RPMI8226 (cell line): ENCODE results near the gene STYK1.
A peak's percentile ranks its signal among the peaks of the same experiment; 100 is the strongest.

Source experiments
- DNase-seq: peaks from one replicate; pipeline ENCODE4 v3.0.0-alpha.2; 2015

Gene STYK1

GRCh38 chr12:10673659-10674384 is at the start of gene STYK1:
Gene STYK1 (minus strand): TSS chr12:10674052. CDS start chr12:10634618, 39,434 bp downstream.
- peak; percentile 72 for DNase-seq

- DNase-seq = peak; percentile 88
Measured at GRCh38 chr12:10722905-10723746, 49.3 kb upstream of the STYK1 start, which contains the start of gene YBX3. Gene YBX3 (minus strand): TSS chr12:10723323. CDS start chr12:10723111, 212 bp downstream.

GRCh38 chr12:10722502-10722904 is 48.7 kb upstream of the STYK1 start:
- DNase-seq = peak; percentile 77

GRCh38 chr12:10721651-10722501 is 48.0 kb upstream of the STYK1 start:
- DNase-seq = peak; percentile 75

- no peak for DNase-seq
Measured at GRCh38 chr12:10720974-10721650, 47.3 kb upstream of the STYK1 start.

- DNase-seq = no peak
Measured at GRCh38 chr12:10719482-10719881, 45.6 kb upstream of the STYK1 start.

GRCh38 chr12:10718279-10718821 is 44.5 kb upstream of the STYK1 start:
- DNase-seq = no peak

GRCh38 chr12:10717410-10717809 is 43.6 kb upstream of the STYK1 start:
- DNase-seq = no peak

GRCh38 chr12:10716704-10717315 is 43.0 kb upstream of the STYK1 start:
- no peak for DNase-seq

- DNase-seq = no peak
Measured at GRCh38 chr12:10716277-10716676, 42.4 kb upstream of the STYK1 start.

GRCh38 chr12:10715491-10715890 is 41.6 kb upstream of the STYK1 start:
- DNase-seq = no peak

GRCh38 chr12:10709808-10710207 is 36.0 kb upstream of the STYK1 start:
- no peak for DNase-seq

- no peak for DNase-seq
Measured at GRCh38 chr12:10708862-10709261, 35.0 kb upstream of the STYK1 start.

GRCh38 chr12:10705655-10706054 is 31.8 kb upstream of the STYK1 start:
- no peak for DNase-seq

- no peak for DNase-seq
Measured at GRCh38 chr12:10701843-10702242, 28.0 kb upstream of the STYK1 start.

- no peak for DNase-seq
Measured at GRCh38 chr12:10701131-10701681, 27.4 kb upstream of the STYK1 start.

GRCh38 chr12:10700581-10700980 is 26.7 kb upstream of the STYK1 start:
- no peak for DNase-seq

GRCh38 chr12:10697862-10698261 is 24.0 kb upstream of the STYK1 start:
- DNase-seq = no peak

GRCh38 chr12:10697156-10697555 is 23.3 kb upstream of the STYK1 start:
- DNase-seq = no peak

- no peak for DNase-seq
Measured at GRCh38 chr12:10690906-10691305, 17.1 kb upstream of the STYK1 start.

GRCh38 chr12:10689146-10689545 is 15.3 kb upstream of the STYK1 start:
- no peak for DNase-seq
